Trophoblast cell (in vitro differentiated cells and primary cell): ENCODE data around the gene BCL10.

Source experiments
- DNase-seq, 2 donors: peaks; one replicate each; pipeline ENCODE4 v3.0.0-alpha.2; 2016
- H2AFZ ChIP-seq: 2 replicates; pipeline ENCODE4 v1.6.1; 2013; ENCODE audit warnings: low read length, moderate library complexity, mild to moderate bottlenecking; ENCODE audit not compliant: insufficient read depth, poor library complexity
- H2AK5ac ChIP-seq: 2 replicates; pipeline ENCODE4 v1.6.1; 2013; ENCODE audit warnings: mild to moderate bottlenecking, low read length
- H2BK120ac ChIP-seq: 2 replicates; pipeline ENCODE4 v1.6.1; 2013; ENCODE audit warnings: low read length, mild to moderate bottlenecking, moderate library complexity; ENCODE audit not compliant: insufficient read depth, poor library complexity
- H2BK12ac ChIP-seq: 2 replicates; pipeline ENCODE4 v1.6.1; 2013; ENCODE audit warnings: mild to moderate bottlenecking, low read length, moderate library complexity
- H2BK5ac ChIP-seq: 2 replicates; pipeline ENCODE4 v1.6.1; 2013; ENCODE audit warnings: low read length, low read depth, moderate library complexity, mild to moderate bottlenecking; ENCODE audit not compliant: poor library complexity
- H3K14ac ChIP-seq: 2 replicates; pipeline ENCODE4 v1.6.1; 2013; ENCODE audit warnings: mild to moderate bottlenecking, low read length
- H3K18ac ChIP-seq: 2 replicates; pipeline ENCODE4 v1.6.1; 2013; ENCODE audit warnings: mild to moderate bottlenecking, low read length
- H3K23ac ChIP-seq: 2 replicates; pipeline ENCODE4 v1.6.1; 2013; ENCODE audit warnings: low read length
- H3K27ac ChIP-seq: 2 replicates; pipeline ENCODE4 v1.5.1; 2013; ENCODE audit warnings: low read depth, mild to moderate bottlenecking, inconsistent platforms, low read length, moderate library complexity
- H3K27me3 ChIP-seq: 2 replicates; pipeline ENCODE4 v1.6.1; 2013; ENCODE audit warnings: inconsistent platforms, mild to moderate bottlenecking, low read length, moderate library complexity; ENCODE audit not compliant: insufficient read depth
- H3K36me3 ChIP-seq, 2 experiments: 1 replicate in 1 of 2; 2 replicates in 1 of 2; pipeline ENCODE4 v1.6.1; 2013; ENCODE audit warnings: low read length in 2 of 2, mild to moderate bottlenecking in 2 of 2, moderate library complexity in 1 of 2; ENCODE audit not compliant: insufficient read depth in 2 of 2, control insufficient read depth in 1 of 2
- H3K4ac ChIP-seq: 2 replicates; pipeline ENCODE4 v1.6.1; 2013; ENCODE audit warnings: low read depth, mild to moderate bottlenecking, low read length, moderate library complexity
- H3K4me1 ChIP-seq, 2 experiments: 1 replicate in 1 of 2; 2 replicates in 1 of 2; pipeline ENCODE4 v1.6.1; 2013; ENCODE audit warnings: low read length in 2 of 2, mild to moderate bottlenecking in 2 of 2, moderate library complexity in 1 of 2; ENCODE audit not compliant: insufficient read depth in 2 of 2, control insufficient read depth in 1 of 2
- H3K4me2 ChIP-seq: 2 replicates; pipeline ENCODE4 v1.6.1; 2013; ENCODE audit warnings: inconsistent platforms, mild to moderate bottlenecking, low read length, moderate library complexity
- H3K4me3 ChIP-seq: 2 replicates; pipeline ENCODE4 v1.5.1; 2013; ENCODE audit warnings: mild to moderate bottlenecking, low read depth, low read length, inconsistent platforms
- H3K79me1 ChIP-seq: one replicate; pipeline ENCODE4 v1.6.1; 2013; ENCODE audit warnings: low read length
- H3K79me2 ChIP-seq: 2 replicates; pipeline ENCODE4 v1.6.1; 2013; ENCODE audit warnings: low read length, mild to moderate bottlenecking; ENCODE audit not compliant: control insufficient read depth, insufficient read depth, poor library complexity
- H3K9ac ChIP-seq: 2 replicates; pipeline ENCODE4 v1.6.1; 2013; ENCODE audit warnings: mild to moderate bottlenecking, low read length
- H3K9me3 ChIP-seq: 2 replicates; pipeline ENCODE4 v1.6.1; 2013; ENCODE audit warnings: low read depth, mild to moderate bottlenecking, control low read depth, inconsistent platforms, low read length; ENCODE audit not compliant: insufficient read depth
- H4K12ac ChIP-seq: 2 replicates; pipeline ENCODE4 v1.6.1; 2013; ENCODE audit warnings: low read depth, mild to moderate bottlenecking, low read length, moderate library complexity
- H4K8ac ChIP-seq: 2 replicates; pipeline ENCODE4 v1.6.1; 2013; ENCODE audit warnings: low read depth, mild to moderate bottlenecking, low read length, moderate library complexity
- H4K91ac ChIP-seq: one replicate; pipeline ENCODE4 v1.6.1; 2013; ENCODE audit warnings: low read depth, mild to moderate bottlenecking, low read length, moderate library complexity
- WGBS: extraction: QIAGEN DNeasy Blood & Tissue Kit; methylation state at CpG from one replicate; pipeline ENCODE4 v1.1.7; 2013; ENCODE audit warnings: missing lambda C conversion rate; ENCODE audit not compliant: insufficient read length, insufficient coverage; ENCODE audit errors: extremely low coverage; 5-methylcytosine and 5-hydroxymethylcytosine counted together

The BCL10 gene

DNA sequence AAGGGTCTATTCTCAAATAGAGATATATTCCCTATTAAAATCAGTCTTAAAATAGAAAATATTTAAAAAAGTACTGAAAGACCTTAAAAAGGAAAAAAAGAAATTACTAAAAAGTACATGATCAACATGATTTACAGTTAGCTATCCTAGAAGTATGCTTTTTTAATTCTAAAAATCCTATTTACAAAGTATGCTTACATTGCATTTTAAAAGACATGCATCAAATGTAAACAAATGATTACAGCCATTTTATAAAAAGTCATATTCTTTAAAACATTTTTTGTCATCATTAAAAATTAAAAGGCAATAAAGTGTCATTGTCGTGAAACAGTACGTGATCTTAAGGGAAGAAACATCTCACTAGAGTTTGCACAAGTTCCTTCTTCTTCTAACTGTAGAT is 9.1 kb downstream of the BCL10 start:
- Histone ChIP-seq H2BK120ac (no peak overlapping the region), H3K27me3 (no peaks in the 10 kb centered on the region), H3K18ac (no peak overlapping the region), H3K79me1 (no peaks in the 10 kb centered on the region), H3K9ac (no peak overlapping the region), H2BK12ac (no peak overlapping the region), H4K8ac (no peak overlapping the region), H3K4me2 (no peak overlapping the region), H3K23ac (no peak overlapping the region), H3K36me3 (peaks cover 15 to 17% of the 10 kb centered on the region in 2 experiments), H3K4me3 (no peak overlapping the region), H3K4me1 (no peaks in the 10 kb centered on the region), H2BK5ac (no peak overlapping the region), H3K14ac (no peak overlapping the region), H3K79me2 (no peaks in the 10 kb centered on the region), H2AK5ac (no peak overlapping the region), H3K4ac (no peak overlapping the region), H4K12ac (no peak overlapping the region), H3K27ac (no peak overlapping the region), H4K91ac (no peak overlapping the region), H2AFZ (no peak overlapping the region), H3K9me3 (no peaks in the 10 kb centered on the region)
- no peak for DNase-seq
- no CpG with 5 or more reads among the region's 2 CpGs for WGBS

DNA sequence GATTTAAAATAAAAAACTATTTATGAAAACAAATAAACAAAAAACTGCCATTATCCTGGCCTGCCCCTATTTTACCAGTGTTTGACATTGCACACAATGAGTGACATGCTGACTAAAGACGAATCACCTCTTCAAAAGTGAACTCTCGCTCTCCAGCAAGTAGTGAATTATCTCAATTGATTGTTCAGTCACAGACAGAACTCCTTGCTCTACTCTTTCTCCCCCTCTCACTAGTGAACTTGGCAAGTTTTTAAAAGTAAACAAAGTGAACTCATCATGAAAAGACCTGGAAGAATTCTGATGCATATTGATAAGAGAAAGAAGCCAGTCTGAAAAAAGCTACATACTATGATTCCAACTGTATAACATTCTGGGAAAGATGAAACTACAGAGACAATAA is 12.3 kb downstream of the BCL10 start:
- Histone ChIP-seq H3K18ac (no peak overlapping the region), H3K27me3 (no peaks in the 10 kb centered on the region), H3K14ac (no peak overlapping the region), H3K9ac (no peak overlapping the region), H3K36me3 (peaks cover 10 to 12% of the 10 kb centered on the region in 2 experiments), H2BK12ac (no peak overlapping the region), H4K8ac (no peak overlapping the region), H3K27ac (no peak overlapping the region), H3K9me3 (no peaks in the 10 kb centered on the region), H2BK5ac (no peak overlapping the region), H4K91ac (no peak overlapping the region), H3K4me3 (no peak overlapping the region), H3K23ac (no peak overlapping the region), H3K4me1 (no peaks in the 10 kb centered on the region), H3K79me1 (peaks cover 3% of the 10 kb centered on the region), H3K4ac (no peak overlapping the region), H3K4me2 (no peak overlapping the region), H2BK120ac (no peak overlapping the region), H3K79me2 (peaks cover 3% of the 10 kb centered on the region), H2AFZ (no peak overlapping the region), H2AK5ac (no peak overlapping the region), H4K12ac (no peak overlapping the region)
- no peak for DNase-seq
- WGBS: no CpG with 5 or more reads among the region's 2 CpGs

DNA sequence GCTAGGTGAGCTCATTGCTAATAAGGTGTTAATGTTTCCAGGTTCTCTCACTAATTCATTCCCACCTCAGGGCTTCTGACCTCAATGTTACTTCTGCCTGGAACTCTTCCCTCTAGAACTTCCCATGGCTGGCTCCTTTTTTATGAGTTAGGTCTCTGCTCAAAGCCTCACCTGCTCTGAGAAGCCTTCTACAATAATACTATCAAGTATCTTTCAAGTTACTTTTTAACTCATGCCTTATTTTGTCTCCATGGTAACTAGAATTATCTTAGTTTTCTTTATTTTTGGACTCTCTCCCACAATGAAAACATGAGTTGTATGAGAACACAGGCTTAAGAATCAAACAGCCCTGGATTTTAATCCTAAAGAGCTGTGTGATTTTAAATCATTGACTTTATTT is 13.4 kb downstream of the BCL10 start:
- H3K14ac ChIP-seq: no peak overlapping the region
- no peak overlapping the region for H2AK5ac ChIP-seq
- peaks cover 8% of the 10 kb centered on the region for H3K79me2 ChIP-seq
- H3K4me3 ChIP-seq: no peak overlapping the region
- DNase-seq: no peak
- no peak overlapping the region for H3K9ac ChIP-seq
- peaks cover 0 to 3% of the 10 kb centered on the region in 2 experiments for H3K4me1 ChIP-seq
- H2BK12ac ChIP-seq: no peak overlapping the region
- H3K79me1 ChIP-seq: peaks cover 3% of the 10 kb centered on the region
- no peak overlapping the region for H4K8ac ChIP-seq
- no peak overlapping the region for H2BK5ac ChIP-seq
- H3K36me3 ChIP-seq: peaks cover 6% of the 10 kb centered on the region in 2 experiments
- H3K18ac ChIP-seq: no peak overlapping the region
- no peak overlapping the region for H4K12ac ChIP-seq
- no peak overlapping the region for H3K4me2 ChIP-seq
- H4K91ac ChIP-seq: no peak overlapping the region
- H2BK120ac ChIP-seq: no peak overlapping the region
- no peak overlapping the region for H3K23ac ChIP-seq
- no peak overlapping the region for H2AFZ ChIP-seq
- H3K27me3 ChIP-seq: no peaks in the 10 kb centered on the region
- no peak overlapping the region for H3K27ac ChIP-seq
- no peaks in the 10 kb centered on the region for H3K9me3 ChIP-seq
- no peak overlapping the region for H3K4ac ChIP-seq

DNA sequence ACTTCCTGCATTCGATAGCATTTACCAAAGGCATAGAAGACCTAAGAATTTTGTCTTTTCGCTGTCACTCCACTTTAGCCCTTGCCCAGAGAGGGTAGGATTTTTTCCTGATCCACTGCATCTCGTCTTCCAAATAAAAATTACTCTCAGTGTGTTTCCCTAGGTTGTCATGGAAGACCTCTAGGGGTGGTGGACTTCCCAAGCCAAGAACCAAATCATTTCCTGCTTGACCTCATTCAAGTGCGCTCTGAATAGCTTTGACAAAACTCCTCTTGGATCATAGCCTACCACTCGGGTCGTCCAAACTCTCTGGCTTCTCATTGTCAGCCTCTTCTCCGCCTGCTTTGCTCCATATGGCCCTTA is 16.5 kb downstream of the BCL10 start:
- Histone ChIP-seq H2AFZ (peak overlapping the region; percentile 23), H3K4ac (no peak overlapping the region), H2AK5ac (no peak overlapping the region), H3K9me3 (no peaks in the 10 kb centered on the region), H4K12ac (no peak overlapping the region), H2BK5ac (no peak overlapping the region), H3K18ac (no peak overlapping the region), H3K14ac (no peak overlapping the region), H3K27me3 (no peaks in the 10 kb centered on the region), H3K4me3 (no peak overlapping the region), H3K4me2 (peak overlapping the region; percentile 51), H3K23ac (no peak overlapping the region), H3K79me2 (peaks cover 8% of the 10 kb centered on the region), H3K4me1 (peaks cover 0 to 3% of the 10 kb centered on the region in 2 experiments), H3K36me3 (peaks cover 0 to 10% of the 10 kb centered on the region in 2 experiments), H4K8ac (peak overlapping the region; percentile 0), H3K27ac (no peak overlapping the region), H4K91ac (no peak overlapping the region), H2BK12ac (no peak overlapping the region), H2BK120ac (no peak overlapping the region), H3K79me1 (peaks cover 3% of the 10 kb centered on the region), H3K9ac (no peak overlapping the region)
- no CpG with 5 or more reads among the region's 7 CpGs for WGBS
- DNase-seq: no peak
